GM12865 (cell line): ENCODE data around the gene CANT1.

Experiments
- DNase-seq: peaks from one replicate; pipeline ENCODE4 v3.0.0; 2010; ENCODE audit warnings: low read depth
- H3K4me3 ChIP-seq: 2 replicates; pipeline ENCODE4 v1.5.1; 2011; ENCODE audit warnings: mild to moderate bottlenecking, low read depth, low read length, control low read depth
- CTCF ChIP-seq: IDR thresholded peaks from 2 replicates; pipeline ENCODE4 v1.5.1; 2011; ENCODE audit warnings: low read length, control low read depth, low read depth, inconsistent platforms; ENCODE audit not compliant: insufficient read depth; ENCODE audit errors: missing control alignments

CANT1 gene

GRCh38 chr17:78970834-78971755, 38.5 kb downstream of the CANT1 start:
- peak; percentile 78 for TF ChIP-seq CTCF
- peak; percentile 77 for DNase-seq
- no peak overlapping the region for H3K4me3 ChIP-seq

GRCh38 chr17:78969865-78970264, 39.7 kb downstream of the CANT1 start:
- TF ChIP-seq CTCF, result no peak
- no peak for DNase-seq
- H3K4me3 ChIP-seq, result no peak overlapping the region

GRCh38 chr17:78967782-78968362, 41.7 kb downstream of the CANT1 start:
- H3K4me3 ChIP-seq, result no peak overlapping the region
- no peak for TF ChIP-seq CTCF
- DNase-seq, result no peak

GRCh38 chr17:78966910-78967600, 42.5 kb downstream of the CANT1 start:
- no peak overlapping the region for H3K4me3 ChIP-seq
- TF ChIP-seq CTCF, result no peak
- DNase-seq, result no peak

GRCh38 chr17:78966123-78966813, 43.3 kb downstream of the CANT1 start:
- DNase-seq, result no peak
- no peak for TF ChIP-seq CTCF
- no peak overlapping the region for H3K4me3 ChIP-seq

- no peak overlapping the region for H3K4me3 ChIP-seq
- no peak for DNase-seq
- no peak for TF ChIP-seq CTCF
Measured at GRCh38 chr17:78965491-78965924, 44.1 kb downstream of the CANT1 start.
